Frontal cortex (tissue), 4 donors: ENCODE results near the gene SHISA9. TPM values are rescaled to one million over a fixed set of nuclear protein-coding genes. Genes with fewer than 3 reads are reported as not detected.
"Not testable (repeated sequence)": the region's sequence is repeated elsewhere in the genome, so short reads cannot be mapped to it uniquely, and the experiment has no call there.

Experiments
- DNase-seq, 2 donors: peaks; one replicate each; pipeline ENCODE4 v3.0.0; 2012; ENCODE audit warnings: low spot score in 2 of 2
- FAIRE-seq: peaks from 2 replicates; lab custom pipeline; 2012; peaks lifted over from hg19 to GRCh38; lab: Jason Lieb, UNC
- total RNA-seq: library from RNA; depleted of rRNA; stranded (reverse); fragments of >200 nt; gene quantifications from one replicate; pipeline ENCODE4 v1.2.3, GENCODE V29; 2014
- donor health status: control.
- donor health status: control.
- donor health status: control.

Gene SHISA9
- 13.9 TPM for total RNA-seq

DNA sequence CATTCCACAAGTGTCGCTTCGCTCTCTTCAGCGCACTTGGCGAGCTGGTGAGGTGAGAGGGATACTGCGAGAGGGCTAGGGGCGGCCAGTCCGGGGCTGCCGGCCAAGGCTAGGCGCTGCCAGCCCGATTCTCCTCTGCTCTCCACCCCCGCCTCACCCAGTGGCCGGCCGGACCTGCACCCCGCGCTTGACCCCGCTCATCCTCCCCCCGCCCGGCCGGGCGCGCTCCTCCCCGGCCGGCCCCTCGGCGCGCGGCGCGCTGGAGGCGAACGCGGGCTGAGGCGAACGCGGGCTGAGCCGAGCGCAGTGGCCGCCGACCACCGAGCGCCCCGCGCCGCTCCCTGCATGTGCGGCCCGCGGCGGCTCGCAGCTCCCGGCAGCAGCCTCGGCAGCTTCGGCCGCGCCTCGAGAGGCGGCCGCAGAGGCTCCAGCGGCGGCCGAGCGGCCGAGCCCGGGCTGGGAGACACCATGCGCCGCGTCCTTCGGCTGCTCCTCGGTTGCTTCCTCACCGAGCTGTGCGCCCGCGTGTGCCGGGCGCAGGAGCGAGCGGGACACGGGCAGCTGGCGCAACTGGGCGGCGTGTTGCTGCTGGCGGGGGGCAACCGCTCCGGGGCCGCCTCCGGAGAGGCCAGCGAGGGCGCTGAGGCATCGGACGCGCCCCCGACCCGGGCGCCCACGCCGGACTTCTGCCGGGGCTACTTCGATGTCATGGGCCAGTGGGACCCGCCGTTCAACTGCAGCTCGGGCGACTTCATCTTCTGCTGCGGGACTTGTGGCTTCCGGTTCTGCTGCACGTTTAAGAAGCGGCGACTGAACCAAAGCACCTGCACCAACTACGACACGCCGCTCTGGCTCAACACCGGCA, at the start of gene SHISA9:
SHISA9 (plus strand) TSS at position 2 of the 865 bp plus-strand sequence.
- no peak for FAIRE-seq
- DNase-seq = no peak

DNA sequence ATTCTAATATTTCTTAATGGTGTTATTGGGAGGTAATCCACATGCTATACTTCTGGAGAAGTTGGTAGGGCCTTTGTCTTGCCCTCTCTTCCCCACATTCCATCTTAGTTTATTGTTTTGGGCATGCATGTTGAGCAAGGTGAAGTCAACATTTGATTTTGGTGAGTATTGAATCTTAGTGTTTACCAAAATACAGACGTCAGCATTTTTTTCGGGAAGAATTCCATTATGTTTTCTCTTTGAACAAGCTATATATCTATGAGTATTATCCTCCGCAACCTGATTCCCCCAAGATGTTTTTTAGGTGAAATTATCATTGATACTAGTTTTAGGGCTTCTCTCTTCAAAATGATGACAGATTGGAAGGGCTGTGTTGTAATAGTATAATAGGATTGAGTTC, 47.4 kb upstream of the SHISA9 start:
- FAIRE-seq (no peak), DNase-seq (no peak)

DNA sequence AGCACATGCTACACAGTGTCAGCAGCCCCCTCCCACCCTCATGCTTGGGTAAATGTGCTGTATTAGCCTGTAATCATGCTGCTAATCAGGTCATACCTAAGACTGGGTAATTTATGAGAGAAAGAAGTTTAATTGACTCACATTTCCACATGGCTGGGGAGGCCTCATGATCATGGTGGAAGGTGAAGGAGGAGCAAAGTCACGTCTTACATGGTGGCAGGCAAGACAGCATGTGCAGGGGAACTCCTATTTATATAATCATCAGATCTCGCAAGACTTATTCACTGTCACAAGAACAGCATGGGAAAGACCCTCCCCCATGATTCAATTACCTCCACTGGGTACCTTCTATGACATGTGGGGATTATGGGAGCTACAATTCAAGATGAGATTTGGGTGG, 44.0 kb upstream of the SHISA9 start:
- not testable (repeated sequence) for DNase-seq, FAIRE-seq

DNA sequence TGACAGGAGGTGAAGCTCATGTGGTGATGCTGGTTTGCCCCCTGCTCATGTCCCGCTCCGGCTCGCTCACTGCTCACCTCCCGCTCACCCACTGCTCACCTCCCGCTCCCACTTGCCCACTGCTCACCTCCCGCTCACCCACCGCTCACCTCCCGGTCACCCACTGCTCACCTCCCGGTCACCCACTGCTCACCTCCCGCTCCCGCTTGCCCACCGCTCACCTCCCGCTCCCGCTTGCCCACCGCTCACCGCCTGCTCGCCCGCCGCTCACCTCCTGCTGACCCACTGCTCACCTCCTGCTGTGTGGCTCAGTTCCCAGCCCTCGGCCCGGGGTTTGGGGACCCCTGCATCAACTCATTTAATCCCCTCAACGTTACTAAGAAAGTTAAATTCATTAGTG, 39.1 kb upstream of the SHISA9 start:
- no peak for FAIRE-seq
- DNase-seq = no peak

DNA sequence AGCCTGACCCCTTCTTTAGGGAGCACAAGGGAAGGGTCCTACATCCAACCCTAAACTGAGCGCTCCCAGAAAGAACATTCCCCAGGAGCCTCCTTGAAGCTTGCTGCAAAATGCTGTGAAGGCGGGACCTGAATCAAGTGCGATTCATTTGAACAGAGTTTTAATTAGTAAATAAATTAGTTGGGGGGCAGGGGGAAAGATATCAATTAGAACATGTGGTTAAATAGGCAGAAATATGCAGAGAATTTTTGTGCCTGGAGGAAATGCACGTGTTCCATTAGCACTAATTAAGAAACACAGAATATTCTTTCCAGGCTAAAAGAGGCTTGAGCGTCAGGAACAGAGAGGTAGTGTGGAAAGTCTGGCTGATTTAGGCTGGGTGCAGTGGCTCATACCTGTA, 38.5 kb upstream of the SHISA9 start:
- no peak for DNase-seq
- FAIRE-seq = no peak

- DNase-seq = no peak
- no peak for FAIRE-seq
These were observed 34.3 kb upstream of the SHISA9 start for GRCh38 chr16:12866981-12867551.

- FAIRE-seq (no peak), DNase-seq (no peak)
These were observed 33.2 kb upstream of the SHISA9 start for GRCh38 chr16:12868169-12868568.

DNA sequence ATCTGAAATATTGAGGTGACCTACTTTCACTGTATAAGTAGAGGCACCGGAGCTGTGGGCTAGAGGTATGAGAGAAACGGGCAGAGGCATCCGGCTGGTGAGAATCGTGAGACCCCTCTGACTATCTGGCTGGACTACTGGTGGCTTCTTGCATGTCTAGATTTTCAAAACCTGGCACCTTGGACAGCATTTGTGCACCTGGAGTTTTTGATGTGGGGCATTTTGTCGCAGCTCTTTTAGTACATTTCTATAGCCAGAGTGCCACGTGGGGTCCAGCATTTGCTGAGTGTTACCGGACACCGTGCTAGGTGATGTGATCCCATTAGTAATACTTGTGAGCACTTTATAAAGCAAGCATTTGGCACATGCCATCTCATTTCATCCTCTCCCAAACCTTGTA, 32.6 kb upstream of the SHISA9 start:
- FAIRE-seq = no peak
- DNase-seq = no peak

DNA sequence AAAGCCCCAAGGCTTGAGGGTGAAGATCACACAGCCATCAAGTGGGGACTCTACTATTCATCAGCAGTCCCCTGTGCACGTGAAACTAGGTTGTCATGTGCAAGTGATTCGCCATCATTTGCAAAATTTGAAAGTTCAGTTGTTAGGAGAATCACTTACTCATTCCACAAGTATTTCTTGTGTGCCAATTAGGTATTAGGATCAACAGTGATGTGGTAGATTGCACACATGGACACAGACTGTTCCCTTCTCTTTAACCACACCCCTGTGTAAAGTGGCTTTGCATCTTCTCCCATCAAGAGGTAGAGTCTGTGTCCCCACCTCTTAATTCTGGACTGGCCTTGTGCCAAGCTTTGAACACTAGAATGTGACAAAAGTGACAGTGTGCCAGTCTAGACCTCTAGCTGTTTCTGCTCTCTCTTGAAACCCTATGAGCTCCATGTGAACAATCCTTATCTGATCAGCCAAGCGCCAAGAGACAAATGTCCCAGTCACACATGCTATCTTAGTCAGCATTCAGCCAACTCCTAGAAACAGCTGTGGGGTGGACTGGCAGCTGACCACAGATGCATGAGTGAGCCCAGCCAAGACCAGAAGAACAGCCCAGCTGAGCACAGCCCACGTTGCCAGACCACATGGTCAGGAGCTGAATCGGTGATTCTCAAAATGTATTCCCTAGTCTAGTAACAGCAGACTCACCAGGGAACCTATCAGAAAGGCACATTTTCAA, 31.5 kb upstream of the SHISA9 start:
- FAIRE-seq = no peak

GRCh38 chr16:12871784-12872183, 29.6 kb upstream of the SHISA9 start:
- FAIRE-seq (no peak), DNase-seq (no peak)

More for the DNA sequence above, 31.5 kb upstream of the SHISA9 start:
- no peak for DNase-seq

DNA sequence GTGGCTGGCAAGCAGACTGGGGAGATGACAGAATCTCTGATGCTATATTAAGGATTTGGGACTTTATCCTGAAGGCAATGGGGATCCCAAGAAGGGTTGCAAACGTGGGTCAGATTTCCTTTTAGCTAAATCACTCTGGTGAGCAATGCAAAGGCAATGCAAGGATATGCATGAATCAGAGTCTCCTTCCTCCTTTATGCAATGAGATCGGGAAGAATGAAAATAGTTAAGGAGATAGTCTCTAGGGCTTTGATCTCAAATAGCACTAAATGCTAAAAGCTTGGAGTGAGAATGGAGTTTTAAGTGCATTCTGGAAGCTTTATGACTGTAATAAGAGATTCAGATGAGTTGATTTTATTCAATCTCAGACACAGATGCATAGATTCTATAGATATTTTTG, 27.2 kb upstream of the SHISA9 start:
- DNase-seq (no peak), FAIRE-seq (no peak)

GRCh38 chr16:12876778-12877177, 24.6 kb upstream of the SHISA9 start:
- no peak for DNase-seq
- FAIRE-seq = no peak

- DNase-seq (no peak), FAIRE-seq (no peak)
These were observed 22.4 kb upstream of the SHISA9 start for GRCh38 chr16:12878973-12879372.

DNA sequence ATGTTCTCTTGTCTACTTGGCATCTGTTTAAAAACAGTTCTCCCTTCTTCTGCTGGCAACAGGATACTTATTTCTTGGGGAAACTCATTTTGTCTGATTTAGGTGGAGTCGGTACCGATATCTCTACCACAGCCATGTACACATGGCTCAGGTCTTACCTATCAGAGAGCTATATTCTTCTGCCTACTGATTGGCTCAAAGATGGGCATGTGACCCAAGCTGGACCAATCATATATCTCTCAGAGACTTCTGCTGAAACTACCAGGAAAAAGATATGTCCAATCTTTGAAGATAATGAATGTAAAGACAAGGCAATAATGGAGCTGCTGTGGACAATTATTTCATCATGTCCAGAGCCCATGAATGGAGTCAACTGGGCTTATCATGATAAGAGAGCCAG, 21.6 kb upstream of the SHISA9 start:
- DNase-seq (no peak), FAIRE-seq (no peak)

- FAIRE-seq (no peak), DNase-seq (no peak)
These were observed 20.2 kb upstream of the SHISA9 start for GRCh38 chr16:12881182-12881581.

- no peak for DNase-seq
- FAIRE-seq = no peak
These were observed 19.7 kb upstream of the SHISA9 start for GRCh38 chr16:12881740-12882139.

- FAIRE-seq (no peak), DNase-seq (no peak)
These were observed 15.7 kb upstream of the SHISA9 start for GRCh38 chr16:12885742-12886141.

DNA sequence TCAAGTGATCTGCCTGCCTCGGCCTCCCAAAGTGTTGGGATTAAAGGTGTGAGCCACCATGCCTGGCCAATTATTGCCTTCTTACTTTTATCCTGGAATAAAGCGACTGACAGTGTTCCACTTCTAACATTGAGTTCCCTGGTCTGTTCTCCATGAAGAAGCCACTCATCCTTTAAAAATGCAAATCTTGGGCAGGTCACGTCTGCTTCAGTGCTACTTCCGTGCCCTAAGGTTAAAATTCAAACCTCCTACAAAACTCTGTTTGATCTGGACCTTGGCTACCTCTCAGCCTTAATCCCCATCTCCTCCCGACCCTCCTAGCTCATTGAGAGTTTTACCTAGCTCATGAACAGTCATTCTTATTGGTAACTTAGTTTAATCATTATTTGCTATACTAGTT, 9.6 kb upstream of the SHISA9 start:
- no peak for DNase-seq
- no peak for FAIRE-seq

DNA sequence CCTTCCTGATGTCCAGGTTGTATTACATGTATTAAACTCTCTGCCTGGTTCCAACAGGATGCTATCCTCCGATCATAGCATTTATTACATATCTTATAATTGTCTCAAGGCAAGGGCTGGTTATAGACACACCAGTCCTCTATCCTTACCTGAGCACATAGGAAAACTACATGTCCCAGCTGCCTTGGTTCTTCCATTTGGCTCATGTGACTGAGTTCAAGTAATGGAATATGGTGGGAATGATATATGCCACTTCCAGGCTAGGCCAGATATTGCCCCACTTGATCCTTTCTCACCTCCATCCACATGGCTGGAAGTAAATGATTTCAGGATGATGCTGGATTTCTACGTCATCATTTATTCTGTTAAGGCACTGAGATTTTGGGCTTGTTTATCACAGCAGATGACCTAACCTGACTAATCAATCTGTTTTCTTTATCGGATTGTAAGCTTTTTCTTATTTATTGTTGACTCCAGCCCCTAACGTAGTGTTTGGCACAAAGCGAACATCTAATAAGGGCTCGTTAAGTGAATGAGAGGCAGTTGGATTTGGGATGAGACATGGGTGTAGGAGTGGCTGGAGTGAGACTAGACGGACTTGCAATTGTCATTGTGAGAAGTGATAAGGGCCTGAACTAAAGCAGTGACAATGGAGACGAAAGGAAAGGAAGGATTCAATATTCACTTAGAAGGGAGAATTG, 8.2 kb upstream of the SHISA9 start:
- FAIRE-seq (no peak), DNase-seq (no peak)

GRCh38 chr16:12896562-12896961, 4.8 kb upstream of the SHISA9 start:
- FAIRE-seq (no peak), DNase-seq (no peak)
